Activated CD4-positive, alpha-beta memory T cell treated with anti-CD3 and anti-CD28 coated beads for 36 hours (primary cell): Measurements from ENCODE around the gene TCHP. TPM values are rescaled to one million over a fixed set of nuclear protein-coding genes. Genes with fewer than 3 reads are reported as not detected.
"Not testable (repeated sequence)": the region's sequence is repeated elsewhere in the genome, so short reads cannot be mapped to it uniquely, and the experiment has no call there.

Experiments used
- CTCF ChIA-PET: fragments of 350-600 bp; sonication (Branson Sonifier 250); formaldehyde crosslinking; loops from one replicate; lab custom pipeline; 2021; ENCODE audit warnings: antibody characterized with exemption, inconsistent platforms; lab: Charles Lee
- POLR2A ChIA-PET: fragments of 350-600 bp; sonication (Branson Sonifier 250); formaldehyde crosslinking; loops from one replicate; lab custom pipeline; 2021; ENCODE audit warnings: antibody characterized with exemption; lab: Charles Lee
- DNase-seq: peaks from one replicate; pipeline ENCODE4 v3.0.0-alpha.2; 2020
- H3K27ac Mint-ChIP-seq: one replicate; pipeline ENCODE4 v1.8.0; 2021; ENCODE audit warnings: mixed read lengths
- H3K27me3 Mint-ChIP-seq: one replicate; pipeline ENCODE4 v1.8.0; 2021; ENCODE audit warnings: mixed read lengths
- H3K36me3 Mint-ChIP-seq: one replicate; pipeline ENCODE4 v1.8.0; 2021; ENCODE audit warnings: mixed read lengths
- H3K4me1 Mint-ChIP-seq: one replicate; pipeline ENCODE4 v1.8.0; 2021; ENCODE audit warnings: low read depth, mixed read lengths
- H3K4me3 Mint-ChIP-seq: one replicate; pipeline ENCODE4 v1.8.0; 2021; ENCODE audit warnings: mild to moderate bottlenecking, mixed read lengths
- H3K9me3 Mint-ChIP-seq: one replicate; pipeline ENCODE4 v1.8.0; 2021; ENCODE audit warnings: mixed read lengths
- intact Hi-C: fragments of 100-400 bp; cut with micrococcal nuclease; formaldehyde crosslinking; loops from one replicate; pipeline ENCODE4 v1.15.1; 2023
- total RNA-seq, 2 experiments: library from RNA; stranded (reverse); gene quantifications; one replicate each; pipeline ENCODE4 v1.2.3, GENCODE V29; 2021

The TCHP gene
- total RNA-seq, 2 experiments from 2014 or later: 21.2 to 21.3 TPM

GRCh38 chr12:109880043-109880931 lies 19.8 kb upstream of the TCHP start, which contains the start of gene GLTP:
Gene GLTP, minus strand, starts transcription at chr12:109880541. Its CDS starts 167 bp downstream, at chr12:109880374.
- Mint-ChIP-seq H3K4me3 (peak within 1 kb of the TSS; percentile 94), H3K27me3 (no peaks in the 10 kb centered on the region), H3K36me3 (no peaks in the 10 kb centered on the region), H3K27ac (peak within 1 kb of the TSS; percentile 79), H3K9me3 (no peaks in the 10 kb centered on the region), H3K4me1 (peaks cover 45% of the 10 kb centered on the region)
- peak; percentile 91 for DNase-seq
- CTCF ChIA-PET: interaction anchor here (1.0 to 4.1 kb wide), 6 partner anchors 27 to 282 kb away, joined by 3 to 20 read pairs (median 4); no protein-coding TSS in a partner anchor
- POLR2A ChIA-PET: no interaction called here
- intact Hi-C loops: loop anchor here (1.0 to 10.0 kb wide), 4 partner anchors 27 to 405 kb away; partner anchors contain the start of genes ATP2A2, MMAB and MVK

GRCh38 chr12:109880938-109881337 lies 19.1 kb upstream of the TCHP start:
- Mint-ChIP-seq H3K27me3 (no peaks in the 10 kb centered on the region), H3K4me3 (peak overlapping the region; percentile 83), H3K9me3 (no peaks in the 10 kb centered on the region), H3K4me1 (peaks cover 38% of the 10 kb centered on the region), H3K27ac (peak overlapping the region; percentile 5), H3K36me3 (no peaks in the 10 kb centered on the region)
- ChIA-PET CTCF (interaction anchor here (1.2 to 1.8 kb wide), 4 partner anchors 28 to 283 kb away, joined by 3 to 10 read pairs (median 6); no protein-coding TSS in a partner anchor), POLR2A (no interaction called here)
- no peak for DNase-seq
- intact Hi-C loops: loop anchor here (1.0 to 10.0 kb wide), 4 partner anchors 28 to 404 kb away; partner anchors contain the start of genes ATP2A2, MMAB and MVK

GRCh38 chr12:109881752-109882151 lies 18.3 kb upstream of the TCHP start:
- ChIA-PET POLR2A (no interaction called here), CTCF (interaction anchor here (1.2 to 1.8 kb wide), 4 partner anchors 28 to 284 kb away, joined by 3 to 10 read pairs (median 6); no protein-coding TSS in a partner anchor)
- Mint-ChIP-seq H3K4me1 (peaks cover 34% of the 10 kb centered on the region), H3K9me3 (no peaks in the 10 kb centered on the region), H3K27me3 (no peaks in the 10 kb centered on the region), H3K4me3 (no peak overlapping the region), H3K27ac (no peak overlapping the region), H3K36me3 (no peaks in the 10 kb centered on the region)
- no peak for DNase-seq
- intact Hi-C loops: loop anchor here (10.0 kb wide), 2 partner anchors 307 to 403 kb away; partner anchors contain the start of genes ATP2A2, MMAB and MVK

GRCh38 chr12:109883461-109883860 lies 16.6 kb upstream of the TCHP start:
- no peaks in the 10 kb centered on the region for H3K9me3 Mint-ChIP-seq
- intact Hi-C loops: loop anchor here (10.0 kb wide), 2 partner anchors 309 to 401 kb away; partner anchors contain the start of genes ATP2A2, MMAB and MVK
- peaks cover 34% of the 10 kb centered on the region for H3K4me1 Mint-ChIP-seq
- H3K4me3 Mint-ChIP-seq: no peak overlapping the region
- no peaks in the 10 kb centered on the region for H3K36me3 Mint-ChIP-seq
- DNase-seq: no peak
- H3K27me3 Mint-ChIP-seq: no peaks in the 10 kb centered on the region
- H3K27ac Mint-ChIP-seq: no peak overlapping the region
- POLR2A ChIA-PET: no interaction called here
- CTCF ChIA-PET: interaction anchor here (1.6 kb wide), 1 partner anchor 30 kb away, joined by 5 read pairs; no protein-coding TSS in a partner anchor

- Mint-ChIP-seq H3K4me3 (no peak overlapping the region), H3K27me3 (no peaks in the 10 kb centered on the region), H3K9me3 (no peaks in the 10 kb centered on the region), H3K27ac (no peak overlapping the region), H3K4me1 (peaks cover 34% of the 10 kb centered on the region), H3K36me3 (no peaks in the 10 kb centered on the region)
- ChIA-PET POLR2A (no interaction called here), CTCF (interaction anchor here (1.3 to 1.7 kb wide), 2 partner anchors 33 to 41 kb away, joined by 3 to 4 read pairs; no protein-coding TSS in a partner anchor)
- intact Hi-C loops: loop anchor here (5.0 to 10.0 kb wide), 3 partner anchors 117 to 399 kb away; partner anchors contain the start of genes ATP2A2, MMAB and MVK
- DNase-seq: no peak
Measured at GRCh38 chr12:109885616-109886015, 14.5 kb upstream of the TCHP start.

GRCh38 chr12:109888179-109889020 lies 11.7 kb upstream of the TCHP start:
- H3K27me3 Mint-ChIP-seq: no peaks in the 10 kb centered on the region
- peak overlapping the region; percentile 94 for H3K27ac Mint-ChIP-seq
- peaks cover 38% of the 10 kb centered on the region for H3K4me1 Mint-ChIP-seq
- peak; percentile 66 for DNase-seq
- H3K36me3 Mint-ChIP-seq: no peaks in the 10 kb centered on the region
- POLR2A ChIA-PET: interaction anchor here (0.7 to 2.2 kb wide), 3 partner anchors 12 to 1258 kb away, joined by 3 to 14 read pairs (median 5); partner anchors contain the start of gene TCHP
- intact Hi-C loops: loop anchor here (1.0 to 10.0 kb wide), 4 partner anchors 12 to 396 kb away; partner anchors contain the start of genes ATP2A2, MMAB, MVK and TCHP
- H3K4me3 Mint-ChIP-seq: peak overlapping the region; percentile 27
- CTCF ChIA-PET: interaction anchor here (1.1 to 2.5 kb wide), 7 partner anchors 12 to 543 kb away, joined by 3 to 12 read pairs (median 6); partner anchors contain the start of gene TCHP
- no peaks in the 10 kb centered on the region for H3K9me3 Mint-ChIP-seq

GRCh38 chr12:109890620-109891170 lies 9.4 kb upstream of the TCHP start:
- no peaks in the 10 kb centered on the region for H3K36me3 Mint-ChIP-seq
- no peak for DNase-seq
- no peak overlapping the region for H3K4me3 Mint-ChIP-seq
- no peaks in the 10 kb centered on the region for H3K27me3 Mint-ChIP-seq
- intact Hi-C loops: no loop called here
- POLR2A ChIA-PET: no interaction called here
- peak overlapping the region; percentile 8 for H3K27ac Mint-ChIP-seq
- no peaks in the 10 kb centered on the region for H3K9me3 Mint-ChIP-seq
- CTCF ChIA-PET: no interaction called here
- peaks cover 38% of the 10 kb centered on the region for H3K4me1 Mint-ChIP-seq

GRCh38 chr12:109891731-109892130 lies 8.3 kb upstream of the TCHP start:
- H3K27ac Mint-ChIP-seq, POLR2A ChIA-PET, H3K27me3 Mint-ChIP-seq, H3K36me3 Mint-ChIP-seq, H3K9me3 Mint-ChIP-seq, DNase-seq, H3K4me3 Mint-ChIP-seq, intact Hi-C loops: not testable (repeated sequence)
- CTCF ChIA-PET: interaction anchor here (0.8 kb wide), 1 partner anchor 86 kb away, joined by 3 read pairs; no protein-coding TSS in a partner anchor
- peaks cover 38% of the 10 kb centered on the region for H3K4me1 Mint-ChIP-seq

- POLR2A ChIA-PET: no interaction called here
- intact Hi-C loops: no loop called here
- no peak for DNase-seq
- Mint-ChIP-seq H3K9me3 (no peaks in the 10 kb centered on the region), H3K36me3 (no peaks in the 10 kb centered on the region), H3K27ac (no peak overlapping the region), H3K4me1 (peaks cover 38% of the 10 kb centered on the region), H3K4me3 (no peak overlapping the region), H3K27me3 (no peaks in the 10 kb centered on the region)
- CTCF ChIA-PET: interaction anchor here (0.8 kb wide), 1 partner anchor 86 kb away, joined by 3 read pairs; no protein-coding TSS in a partner anchor
Measured at GRCh38 chr12:109892165-109892715, 7.8 kb upstream of the TCHP start.

GRCh38 chr12:109892748-109893147 lies 7.3 kb upstream of the TCHP start:
- intact Hi-C loops: no loop called here
- peaks cover 33% of the 10 kb centered on the region for H3K4me1 Mint-ChIP-seq
- CTCF ChIA-PET: no interaction called here
- H3K27me3 Mint-ChIP-seq: no peaks in the 10 kb centered on the region
- POLR2A ChIA-PET: no interaction called here
- H3K4me3 Mint-ChIP-seq: no peak overlapping the region
- no peaks in the 10 kb centered on the region for H3K36me3 Mint-ChIP-seq
- DNase-seq: peak; percentile 23
- H3K9me3 Mint-ChIP-seq: no peaks in the 10 kb centered on the region
- H3K27ac Mint-ChIP-seq: no peak overlapping the region
